Transverse colon (tissue), 4 donors: ENCODE measurements around the gene OR4C13.
"Not testable (repeated sequence)": the region's sequence is repeated elsewhere in the genome, so short reads cannot be mapped to it uniquely, and the experiment has no call there.

ENCODE experiments used
- POLR2A ChIP-seq: fragments of 450-650 bp; IDR thresholded peaks from one replicate; pipeline ENCODE4 v1.6.1; 2016; ENCODE audit warnings: antibody characterized with exemption, mild to moderate bottlenecking, moderate library complexity
- POLR2AphosphoS5 ChIP-seq, 3 donors: sonication (generic); formaldehyde crosslinking; IDR thresholded peaks; one replicate each; pipeline ENCODE4 v1.6.1; 2016; ENCODE audit warnings: antibody characterized with exemption in 3 of 3
- TF ChIP-seq, protein P1 (sequence below), 5 experiments: fragments of 200-600 bp in 3 of 5; fragments of 450-650 bp in 2 of 5; sonication (generic) in 3 of 5; IDR thresholded peaks; 1 replicate in 2 of 5; 2 replicates in 3 of 5; pipeline ENCODE4 v1.5.1; 2016 to 2017; ENCODE audit warnings: antibody characterized with exemption in 5 of 5, inconsistent platforms in 3 of 5, mild to moderate bottlenecking in 2 of 5, moderate library complexity in 1 of 5

GRCh38 chr11:49911516-49911915 is 40.7 kb upstream of the OR4C13 start:
- TF ChIP-seq, protein P1, sequence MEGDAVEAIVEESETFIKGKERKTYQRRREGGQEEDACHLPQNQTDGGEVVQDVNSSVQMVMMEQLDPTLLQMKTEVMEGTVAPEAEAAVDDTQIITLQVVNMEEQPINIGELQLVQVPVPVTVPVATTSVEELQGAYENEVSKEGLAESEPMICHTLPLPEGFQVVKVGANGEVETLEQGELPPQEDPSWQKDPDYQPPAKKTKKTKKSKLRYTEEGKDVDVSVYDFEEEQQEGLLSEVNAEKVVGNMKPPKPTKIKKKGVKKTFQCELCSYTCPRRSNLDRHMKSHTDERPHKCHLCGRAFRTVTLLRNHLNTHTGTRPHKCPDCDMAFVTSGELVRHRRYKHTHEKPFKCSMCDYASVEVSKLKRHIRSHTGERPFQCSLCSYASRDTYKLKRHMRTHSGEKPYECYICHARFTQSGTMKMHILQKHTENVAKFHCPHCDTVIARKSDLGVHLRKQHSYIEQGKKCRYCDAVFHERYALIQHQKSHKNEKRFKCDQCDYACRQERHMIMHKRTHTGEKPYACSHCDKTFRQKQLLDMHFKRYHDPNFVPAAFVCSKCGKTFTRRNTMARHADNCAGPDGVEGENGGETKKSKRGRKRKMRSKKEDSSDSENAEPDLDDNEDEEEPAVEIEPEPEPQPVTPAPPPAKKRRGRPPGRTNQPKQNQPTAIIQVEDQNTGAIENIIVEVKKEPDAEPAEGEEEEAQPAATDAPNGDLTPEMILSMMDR (IDR thresholded peaks at IDR 0.05): not testable (repeated sequence)
- not testable (repeated sequence) for TF ChIP-seq POLR2A; POLR2AphosphoS5 (IDR thresholded peaks at IDR 0.05)
